Activated CD4-positive, alpha-beta memory T cell treated with anti-CD3 and anti-CD28 coated beads, Interleukin-2, amount 10 ng/mL, durations not matched to agents 7 days and 5 days (primary cell): ENCODE results near the gene ATXN7L3. TPM values are rescaled to one million over a fixed set of nuclear protein-coding genes. Genes with fewer than 3 reads are reported as not detected.

Source experiments
- CTCF ChIA-PET: fragments of 350-600 bp; sonication (Branson Sonifier 250); formaldehyde crosslinking; loops from one replicate; lab custom pipeline; 2021; ENCODE audit warnings: antibody characterized with exemption, inconsistent platforms; lab: Charles Lee
- POLR2A ChIA-PET: fragments of 350-600 bp; sonication (Branson Sonifier 250); formaldehyde crosslinking; loops from one replicate; lab custom pipeline; 2021; ENCODE audit warnings: antibody characterized with exemption; lab: Charles Lee
- DNase-seq: peaks from one replicate; pipeline ENCODE4 v3.0.0-alpha.2; 2020
- H3K27ac Mint-ChIP-seq: one replicate; pipeline ENCODE4 v1.8.0; 2021; ENCODE audit warnings: mild to moderate bottlenecking, mixed read lengths
- H3K27me3 Mint-ChIP-seq: one replicate; pipeline ENCODE4 v1.8.0; 2021; ENCODE audit warnings: mixed read lengths
- H3K36me3 Mint-ChIP-seq: one replicate; pipeline ENCODE4 v1.8.0; 2021; ENCODE audit warnings: low read depth, mixed read lengths
- H3K4me1 Mint-ChIP-seq: one replicate; pipeline ENCODE4 v1.8.0; 2021; ENCODE audit warnings: mixed read lengths
- H3K4me3 Mint-ChIP-seq: one replicate; pipeline ENCODE4 v1.8.0; 2021; ENCODE audit warnings: mild to moderate bottlenecking, mixed read lengths
- H3K9me3 Mint-ChIP-seq: one replicate; pipeline ENCODE4 v1.8.0; 2021; ENCODE audit warnings: mixed read lengths
- total RNA-seq, 2 experiments: library from RNA; stranded (reverse); gene quantifications; one replicate each; pipeline ENCODE4 v1.2.3, GENCODE V29; 2021

Gene ATXN7L3
- total RNA-seq, 2 experiments from 2014 or later = 106 to 107 TPM

- no peak for DNase-seq
- ChIA-PET CTCF (no interaction called here), POLR2A (interaction anchor here (18.0 to 25.4 kb wide), 2 partner anchors 7 to 12 kb away, joined by 504 read pairs; partner anchors contain the start of genes ATXN7L3, TMUB2 and UBTF)
- Mint-ChIP-seq H3K4me3 (no peak overlapping the region), H3K36me3 (peaks cover 37% of the 10 kb centered on the region), H3K27me3 (no peaks in the 10 kb centered on the region), H3K27ac (no peak overlapping the region), H3K4me1 (peaks cover 59% of the 10 kb centered on the region), H3K9me3 (no peaks in the 10 kb centered on the region)
Measured at GRCh38 chr17:44207319-44207718, 7.6 kb upstream of the ATXN7L3 start.

- H3K4me3 Mint-ChIP-seq = no peak overlapping the region
- peaks cover 60% of the 10 kb centered on the region for H3K4me1 Mint-ChIP-seq
- H3K27me3 Mint-ChIP-seq = no peaks in the 10 kb centered on the region
- H3K27ac Mint-ChIP-seq = no peak overlapping the region
- ChIA-PET CTCF (interaction anchor here (1.5 to 1.6 kb wide), 3 partner anchors 10 to 38 kb away, joined by 5 to 9 read pairs (median 7); no protein-coding TSS in a partner anchor), POLR2A (interaction anchor here (1.4 to 25.4 kb wide), 3 partner anchors 7 to 139 kb away, joined by 3 to 504 read pairs (median 504); partner anchors contain the start of genes ATXN7L3, GRN, TMUB2 and UBTF)
- peaks cover 37% of the 10 kb centered on the region for H3K36me3 Mint-ChIP-seq
- no peaks in the 10 kb centered on the region for H3K9me3 Mint-ChIP-seq
- no peak for DNase-seq
Measured at GRCh38 chr17:44206825-44207155, 7.1 kb upstream of the ATXN7L3 start.

DNA sequence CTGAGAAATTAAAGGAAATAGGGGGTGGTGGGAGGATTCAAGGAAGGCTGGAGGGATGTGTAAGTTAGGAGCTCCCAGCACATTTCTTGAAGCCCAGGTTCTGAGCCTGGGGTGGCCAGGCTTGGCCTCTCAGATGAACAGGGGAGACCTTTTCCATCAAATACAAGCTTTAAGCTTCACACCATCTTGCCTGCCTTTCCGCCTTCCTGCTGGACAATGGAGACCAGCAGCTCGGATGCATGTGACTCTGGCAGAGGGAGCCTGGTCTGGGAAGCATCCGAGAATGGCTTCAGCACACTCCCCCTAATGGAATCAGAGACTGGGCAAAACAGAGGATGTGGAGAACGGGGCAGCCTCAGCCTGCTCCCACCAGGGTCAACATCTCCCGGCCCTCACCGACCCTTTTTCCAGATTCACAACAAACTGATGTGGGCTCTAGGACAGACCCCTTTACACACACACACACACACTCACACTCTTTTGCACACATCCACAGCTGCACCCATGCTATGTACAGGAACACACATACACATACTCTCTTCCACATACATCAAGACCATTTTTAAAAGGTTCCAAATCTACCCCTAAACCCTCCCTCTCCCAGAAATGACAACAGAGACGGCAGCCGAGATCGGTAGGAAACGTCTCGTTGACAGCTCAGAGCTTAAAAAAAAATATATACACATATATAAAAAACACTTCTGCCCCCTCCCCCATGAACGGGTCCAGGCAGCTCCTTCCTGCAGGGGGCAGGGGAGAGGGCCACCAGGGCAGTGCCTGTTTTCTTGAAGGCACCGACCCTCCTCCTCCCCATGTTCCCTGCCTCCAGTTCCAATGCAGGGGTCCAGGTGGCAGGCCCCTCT lies 6.5 kb upstream of the ATXN7L3 start:
- POLR2A ChIA-PET = interaction anchor here (0.9 to 25.4 kb wide), 4 partner anchors 8 to 139 kb away, joined by 3 to 504 read pairs (median 255); partner anchors contain the start of genes ATXN7L3, GRN, TMUB2 and UBTF
- Mint-ChIP-seq H3K27ac (no peak overlapping the region), H3K4me3 (no peak overlapping the region), H3K27me3 (no peaks in the 10 kb centered on the region), H3K36me3 (peaks cover 32% of the 10 kb centered on the region), H3K9me3 (no peaks in the 10 kb centered on the region), H3K4me1 (peaks cover 55% of the 10 kb centered on the region)
- no peak for DNase-seq
- CTCF ChIA-PET = interaction anchor here (1.1 to 1.6 kb wide), 5 partner anchors 11 to 124 kb away, joined by 3 to 9 read pairs (median 6); partner anchors contain the start of gene HDAC5

- no peaks in the 10 kb centered on the region for H3K27me3 Mint-ChIP-seq
- DNase-seq = no peak
- CTCF ChIA-PET = interaction anchor here (0.9 to 4.0 kb wide), 9 partner anchors 10 to 945 kb away, joined by 3 to 31 read pairs (median 6); partner anchors contain the start of gene TMUB2
- H3K9me3 Mint-ChIP-seq = no peaks in the 10 kb centered on the region
- no peak overlapping the region for H3K4me3 Mint-ChIP-seq
- POLR2A ChIA-PET = interaction anchor here (0.8 to 25.4 kb wide), 8 partner anchors 10 to 147 kb away, joined by 3 to 504 read pairs (median 6); partner anchors contain the start of genes SLC25A39, TMUB2 and UBTF
- peaks cover 23% of the 10 kb centered on the region for H3K36me3 Mint-ChIP-seq
- peak overlapping the region; percentile 73 for H3K27ac Mint-ChIP-seq
- peaks cover 52% of the 10 kb centered on the region for H3K4me1 Mint-ChIP-seq
Measured at GRCh38 chr17:44204441-44204882, 4.8 kb upstream of the ATXN7L3 start.

GRCh38 chr17:44203731-44204440 lies 4.2 kb upstream of the ATXN7L3 start:
- H3K27ac Mint-ChIP-seq = peak overlapping the region; percentile 77
- peaks cover 21% of the 10 kb centered on the region for H3K36me3 Mint-ChIP-seq
- no peaks in the 10 kb centered on the region for H3K9me3 Mint-ChIP-seq
- ChIA-PET CTCF (interaction anchor here (0.9 to 4.0 kb wide), 11 partner anchors 9 to 946 kb away, joined by 3 to 31 read pairs (median 5); partner anchors contain the start of gene TMUB2), POLR2A (interaction anchor here (0.8 to 25.4 kb wide), 8 partner anchors 10 to 147 kb away, joined by 3 to 504 read pairs (median 6); partner anchors contain the start of genes SLC25A39, TMUB2 and UBTF)
- H3K4me1 Mint-ChIP-seq = peaks cover 48% of the 10 kb centered on the region
- DNase-seq = peak; percentile 68
- no peaks in the 10 kb centered on the region for H3K27me3 Mint-ChIP-seq
- no peak overlapping the region for H3K4me3 Mint-ChIP-seq

- Mint-ChIP-seq H3K36me3 (peaks cover 20% of the 10 kb centered on the region), H3K4me1 (peaks cover 46% of the 10 kb centered on the region), H3K9me3 (no peaks in the 10 kb centered on the region), H3K27me3 (no peaks in the 10 kb centered on the region), H3K27ac (no peak overlapping the region), H3K4me3 (peak overlapping the region; percentile 9)
- CTCF ChIA-PET = interaction anchor here (1.2 to 4.0 kb wide), 3 partner anchors 15 to 124 kb away, joined by 3 to 31 read pairs (median 15); partner anchors contain the start of gene TMUB2
- POLR2A ChIA-PET = interaction anchor here (1.2 to 25.4 kb wide), 2 partner anchors 11 to 79 kb away, joined by 4 to 504 read pairs; partner anchors contain the start of genes HDAC5 and UBTF
- no peak for DNase-seq
Measured at GRCh38 chr17:44202756-44203155, 3.1 kb upstream of the ATXN7L3 start.

GRCh38 chr17:44200478-44201155 lies 933 bp upstream of the ATXN7L3 start:
- Mint-ChIP-seq H3K4me3 (peak overlapping the region; percentile 90), H3K27me3 (no peaks in the 10 kb centered on the region), H3K9me3 (no peaks in the 10 kb centered on the region), H3K4me1 (peaks cover 57% of the 10 kb centered on the region), H3K27ac (peak overlapping the region; percentile 90), H3K36me3 (peaks cover 24% of the 10 kb centered on the region)
- ChIA-PET CTCF (interaction anchor here (0.8 to 4.0 kb wide), 3 partner anchors 9 to 17 kb away, joined by 4 to 31 read pairs (median 27); no protein-coding TSS in a partner anchor), POLR2A (interaction anchor here (1.8 to 25.4 kb wide), 3 partner anchors 14 to 149 kb away, joined by 5 to 504 read pairs (median 127); partner anchors contain the start of genes TMUB2 and UBTF)
- DNase-seq = no peak

- peaks cover 51% of the 10 kb centered on the region for H3K4me1 Mint-ChIP-seq
- peaks cover 41% of the 10 kb centered on the region for H3K36me3 Mint-ChIP-seq
- no peaks in the 10 kb centered on the region for H3K9me3 Mint-ChIP-seq
- DNase-seq = peak; percentile 69
- peak overlapping the region; percentile 95 for H3K27ac Mint-ChIP-seq
- no peaks in the 10 kb centered on the region for H3K27me3 Mint-ChIP-seq
- POLR2A ChIA-PET = interaction anchor here (1.0 to 25.4 kb wide), 9 partner anchors 12 to 165 kb away, joined by 3 to 504 read pairs (median 6); partner anchors contain the start of genes FAM171A2, HDAC5, SLC25A39 and TMUB2
- peak overlapping the region; percentile 87 for H3K4me3 Mint-ChIP-seq
- CTCF ChIA-PET = interaction anchor here (1.4 to 2.8 kb wide), 4 partner anchors 11 to 132 kb away, joined by 5 to 25 read pairs (median 14); partner anchors contain the start of gene TMUB2
Measured at GRCh38 chr17:44198721-44199552, 747 bp downstream of the ATXN7L3 start.

- H3K4me1 Mint-ChIP-seq = peaks cover 43% of the 10 kb centered on the region
- peak overlapping the region; percentile 95 for H3K27ac Mint-ChIP-seq
- H3K9me3 Mint-ChIP-seq = no peaks in the 10 kb centered on the region
- peak overlapping the region; percentile 87 for H3K4me3 Mint-ChIP-seq
- no peaks in the 10 kb centered on the region for H3K27me3 Mint-ChIP-seq
- ChIA-PET CTCF (interaction anchor here (1.0 to 2.8 kb wide), 6 partner anchors 11 to 148 kb away, joined by 3 to 25 read pairs (median 8); partner anchors contain the start of gene TMUB2), POLR2A (interaction anchor here (1.1 to 25.4 kb wide), 7 partner anchors 11 to 129 kb away, joined by 3 to 504 read pairs (median 8); partner anchors contain the start of genes HDAC5, SLC25A39, TMUB2 and UBTF)
- peaks cover 44% of the 10 kb centered on the region for H3K36me3 Mint-ChIP-seq
- peak; percentile 76 for DNase-seq
Measured at GRCh38 chr17:44197980-44198720, 1.5 kb downstream of the ATXN7L3 start.

- no peaks in the 10 kb centered on the region for H3K27me3 Mint-ChIP-seq
- ChIA-PET CTCF (interaction anchor here (1.0 to 2.8 kb wide), 5 partner anchors 10 to 149 kb away, joined by 3 to 25 read pairs (median 9); partner anchors contain the start of gene TMUB2), POLR2A (interaction anchor here (6.2 to 25.4 kb wide), 2 partner anchors 10 to 17 kb away, joined by 127 to 504 read pairs; partner anchors contain the start of genes TMUB2 and UBTF)
- peak overlapping the region; percentile 95 for H3K27ac Mint-ChIP-seq
- H3K4me1 Mint-ChIP-seq = peaks cover 33% of the 10 kb centered on the region
- H3K36me3 Mint-ChIP-seq = peaks cover 44% of the 10 kb centered on the region
- no peak for DNase-seq
- H3K9me3 Mint-ChIP-seq = no peaks in the 10 kb centered on the region
- H3K4me3 Mint-ChIP-seq = no peak overlapping the region
Measured at GRCh38 chr17:44197107-44197506, 2.6 kb downstream of the ATXN7L3 start.
